GM18909 (cell line): ENCODE measurements around the gene SLC12A7.

Experiments
- ATAC-seq: cut with Tn5 transposase; IDR thresholded peaks from one replicate; pipeline ENCODE4 v1.9.1; 2021; ENCODE audit warnings: mild to moderate bottlenecking; ENCODE audit not compliant: unreplicated experiment, poor library complexity

The SLC12A7 gene

DNA sequence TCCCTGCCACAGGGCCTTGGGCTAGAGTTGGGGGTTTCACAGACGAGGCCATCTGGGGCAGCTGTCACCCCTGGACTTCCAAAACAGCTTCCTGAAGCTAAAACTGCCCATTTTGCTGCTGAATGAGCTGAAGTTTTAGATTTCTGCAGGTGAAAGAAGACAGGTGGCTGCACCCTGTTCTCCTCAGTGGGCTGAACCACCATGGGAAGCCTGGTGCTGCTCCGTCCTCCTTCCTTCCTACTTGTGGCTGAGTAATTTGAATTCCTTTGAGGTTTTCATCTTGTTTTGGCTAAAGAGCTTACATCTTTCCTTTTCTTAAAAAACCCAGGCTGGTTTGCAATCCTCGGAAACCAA lies 97.9 kb downstream of the SLC12A7 start:
- ATAC-seq = no peak

DNA sequence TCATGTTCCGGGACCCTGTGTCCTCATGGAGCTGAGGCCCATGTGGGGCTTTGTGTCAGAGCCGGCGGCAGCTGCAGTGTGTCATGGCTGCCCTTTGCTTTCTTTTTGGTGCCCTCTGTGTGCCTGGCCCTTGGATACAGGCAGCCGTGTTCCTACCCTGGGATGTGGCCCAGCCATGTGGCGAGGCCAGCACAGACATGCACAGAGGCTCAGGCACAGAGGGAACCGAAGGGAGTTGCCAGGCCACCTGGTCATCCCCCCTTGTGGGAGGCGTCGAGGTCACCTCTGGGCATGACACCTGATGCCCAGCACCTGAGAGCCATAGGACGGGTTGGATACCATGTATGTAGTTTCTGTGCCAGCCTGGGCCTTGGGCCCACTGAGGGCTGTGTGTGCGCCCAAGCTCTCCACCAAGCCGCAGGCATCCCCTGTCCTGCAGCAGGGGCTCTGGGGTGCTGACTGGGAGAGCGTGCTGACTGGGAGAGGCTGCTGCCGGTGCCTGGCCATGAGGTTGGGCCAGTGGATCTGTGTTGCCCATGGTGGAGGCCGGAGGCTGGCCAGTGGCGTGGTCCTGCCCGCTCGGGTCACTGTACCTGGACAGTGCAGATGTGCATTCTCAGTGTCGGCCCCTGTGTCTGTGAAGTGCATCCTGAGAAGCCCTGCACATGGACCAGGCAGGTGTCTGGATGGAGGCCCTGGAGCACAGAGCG lies 98.5 kb downstream of the SLC12A7 start:
- ATAC-seq = no peak

DNA sequence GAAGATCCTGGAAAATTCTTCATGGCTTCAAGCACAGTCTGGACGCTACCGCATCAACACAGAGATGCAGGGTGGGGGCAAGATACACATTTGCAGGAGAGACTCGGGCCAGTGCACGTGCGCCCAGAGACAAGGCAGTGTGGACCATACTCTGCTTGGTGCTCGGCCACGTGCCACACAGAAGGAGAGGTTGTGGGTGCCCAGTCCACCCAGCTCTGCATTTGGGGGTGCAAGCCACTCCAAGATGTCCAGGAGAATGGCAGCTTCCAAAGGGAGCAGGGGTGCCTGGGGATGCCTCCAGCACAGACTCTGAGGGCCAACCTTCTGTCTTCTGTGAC lies 99.0 kb downstream of the SLC12A7 start:
- ATAC-seq = no peak

DNA sequence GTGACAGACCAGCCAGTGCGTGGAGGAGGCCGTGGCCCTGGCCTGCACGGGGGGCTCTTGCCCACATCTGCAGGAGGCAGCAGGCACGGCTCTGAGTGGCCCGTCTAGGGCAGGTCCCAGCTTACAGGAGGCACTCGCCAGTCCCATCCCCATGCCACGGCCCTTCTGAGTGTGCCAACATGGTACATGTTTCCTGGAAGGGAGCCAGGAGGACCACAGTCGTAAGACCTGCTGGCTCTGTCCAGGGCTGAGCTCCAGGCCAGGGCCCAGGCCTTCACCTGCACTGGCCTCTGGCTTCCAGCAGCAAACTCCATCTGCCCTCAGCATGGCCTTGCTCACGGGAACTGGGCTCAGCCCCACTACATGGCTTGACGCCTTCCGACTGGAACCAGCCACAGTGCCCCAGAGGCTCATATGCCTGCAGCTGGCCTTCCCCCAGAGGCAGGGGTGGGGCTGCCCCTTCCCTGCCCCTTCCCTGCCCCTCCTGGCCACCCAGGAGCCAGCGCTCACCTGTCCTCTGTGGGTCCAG lies 99.5 kb downstream of the SLC12A7 start:
- no peak for ATAC-seq

DNA sequence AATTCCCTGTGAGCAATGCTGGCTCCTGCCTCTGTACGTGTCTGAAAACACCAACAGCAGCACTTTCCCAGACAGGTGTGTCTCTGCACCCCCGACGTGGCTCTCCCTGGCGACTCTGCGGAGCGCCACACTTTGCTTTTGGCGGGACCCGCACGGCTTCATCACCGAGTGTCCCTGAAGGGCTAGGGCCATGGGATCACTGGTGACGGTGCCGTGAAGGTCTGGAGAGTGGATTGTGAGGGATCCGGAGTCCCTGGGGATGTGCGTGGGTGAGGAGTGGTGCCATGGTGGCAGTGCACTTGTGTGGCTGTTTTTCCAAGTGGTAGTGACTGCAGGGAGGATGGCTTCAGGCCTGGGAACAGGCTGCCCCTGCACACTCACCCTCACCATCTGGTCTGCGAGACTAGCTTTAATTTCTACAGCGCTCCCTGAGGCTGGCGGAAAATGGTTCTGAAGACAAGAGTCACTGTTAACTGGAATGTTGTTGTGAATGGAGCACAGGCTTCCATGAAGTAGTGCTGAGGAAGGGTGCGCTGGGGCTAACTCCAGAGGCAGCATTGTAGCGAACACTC lies 100.0 kb downstream of the SLC12A7 start:
- ATAC-seq = no peak

DNA sequence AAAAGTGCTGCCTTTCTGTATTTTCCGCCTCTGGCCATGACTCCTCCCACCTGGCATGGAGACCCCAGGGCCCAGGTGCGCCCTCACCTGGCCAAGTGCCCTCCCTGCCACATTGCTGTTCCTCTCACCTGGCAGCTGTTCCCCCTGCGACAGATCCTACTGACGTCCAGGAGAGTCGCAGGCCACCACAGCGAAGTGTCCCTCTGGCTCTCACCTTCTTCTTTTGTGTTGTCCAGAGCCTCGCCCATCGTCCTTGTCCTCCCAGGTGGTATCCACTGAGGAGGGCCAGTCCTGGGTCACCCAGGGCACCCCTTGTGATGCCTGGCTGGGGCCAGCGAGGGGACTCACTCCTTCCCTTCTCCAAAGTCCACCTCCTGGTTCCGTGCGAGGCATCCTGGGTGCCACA lies 100.6 kb downstream of the SLC12A7 start:
- ATAC-seq = no peak

DNA sequence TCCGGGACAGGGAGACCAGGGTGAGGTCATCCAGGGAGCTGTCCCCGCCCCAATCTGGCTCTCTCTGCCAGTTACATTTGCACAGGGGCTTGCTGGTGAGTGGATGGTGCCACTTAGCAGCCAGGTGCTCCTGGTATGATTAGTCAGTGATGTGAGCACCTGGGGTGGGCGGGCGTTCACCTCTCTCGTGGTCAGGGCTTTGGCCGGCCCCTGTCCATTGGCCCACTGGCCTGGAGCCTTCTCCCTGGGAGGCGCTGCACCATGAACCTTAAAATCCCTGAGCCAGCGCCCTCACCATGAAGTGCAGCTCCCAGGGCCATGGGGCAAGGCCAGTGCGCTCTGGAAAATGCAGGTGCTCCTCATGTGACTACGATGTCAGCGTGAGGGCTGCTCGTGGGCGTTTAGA lies 101.2 kb downstream of the SLC12A7 start:
- no peak for ATAC-seq

DNA sequence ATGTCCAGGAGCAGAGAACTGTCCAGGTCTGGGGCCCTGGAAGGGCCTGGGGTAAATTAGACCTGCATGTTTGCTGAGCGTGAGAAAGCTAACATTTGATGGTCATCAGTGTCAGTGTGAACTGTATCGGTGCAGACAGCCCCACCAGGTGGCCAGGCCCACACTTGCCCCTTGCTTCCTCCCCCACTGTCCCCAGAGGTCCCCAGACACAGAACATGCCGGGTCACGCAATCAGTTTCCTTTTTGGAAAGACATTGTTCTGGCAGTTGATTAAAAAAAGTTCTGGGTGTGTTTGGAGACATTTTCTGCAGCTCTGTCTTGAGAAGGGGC lies 101.7 kb downstream of the SLC12A7 start:
- no peak for ATAC-seq

DNA sequence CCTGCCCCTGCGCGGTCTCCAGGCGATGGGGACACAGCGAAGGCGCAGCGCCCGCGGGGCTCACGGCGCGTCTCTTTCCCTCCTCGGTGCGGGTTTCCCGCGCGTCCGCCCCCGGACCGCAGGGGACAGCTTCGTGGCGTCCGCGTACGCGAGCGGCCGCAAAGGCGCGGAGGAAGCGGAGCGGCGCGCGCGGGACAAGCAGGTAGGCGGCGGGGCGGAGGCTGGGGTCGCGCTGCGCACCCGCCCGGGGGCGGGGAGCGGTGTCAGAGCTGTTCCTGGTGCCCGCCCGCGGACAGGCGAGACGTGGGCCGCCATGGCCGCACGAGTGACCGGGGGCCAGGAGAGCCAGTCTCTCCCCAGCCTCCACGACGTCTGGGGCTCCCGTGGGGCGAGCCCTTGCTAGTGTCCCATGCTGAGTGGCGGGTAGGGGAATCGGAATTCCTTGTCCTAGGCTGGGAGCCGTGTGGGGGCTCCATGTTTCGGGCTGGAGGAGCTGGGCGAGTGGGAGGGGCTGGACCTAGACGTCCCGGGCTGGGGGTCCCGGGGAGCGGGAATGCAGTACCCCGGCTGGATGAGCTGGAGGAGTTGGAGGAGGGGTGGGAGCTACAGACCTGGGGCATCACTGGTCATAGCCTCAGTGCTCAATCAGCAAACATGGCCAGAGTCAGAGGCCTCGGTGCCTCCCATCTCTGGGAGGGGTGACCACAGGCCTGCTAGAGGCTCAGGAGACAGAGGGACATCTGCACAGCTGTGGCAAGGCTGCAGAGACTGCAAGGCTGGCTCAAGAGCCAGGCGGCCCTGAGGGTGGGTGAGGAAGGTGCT lies 102.3 kb downstream of the SLC12A7 start:
- ATAC-seq = no peak

DNA sequence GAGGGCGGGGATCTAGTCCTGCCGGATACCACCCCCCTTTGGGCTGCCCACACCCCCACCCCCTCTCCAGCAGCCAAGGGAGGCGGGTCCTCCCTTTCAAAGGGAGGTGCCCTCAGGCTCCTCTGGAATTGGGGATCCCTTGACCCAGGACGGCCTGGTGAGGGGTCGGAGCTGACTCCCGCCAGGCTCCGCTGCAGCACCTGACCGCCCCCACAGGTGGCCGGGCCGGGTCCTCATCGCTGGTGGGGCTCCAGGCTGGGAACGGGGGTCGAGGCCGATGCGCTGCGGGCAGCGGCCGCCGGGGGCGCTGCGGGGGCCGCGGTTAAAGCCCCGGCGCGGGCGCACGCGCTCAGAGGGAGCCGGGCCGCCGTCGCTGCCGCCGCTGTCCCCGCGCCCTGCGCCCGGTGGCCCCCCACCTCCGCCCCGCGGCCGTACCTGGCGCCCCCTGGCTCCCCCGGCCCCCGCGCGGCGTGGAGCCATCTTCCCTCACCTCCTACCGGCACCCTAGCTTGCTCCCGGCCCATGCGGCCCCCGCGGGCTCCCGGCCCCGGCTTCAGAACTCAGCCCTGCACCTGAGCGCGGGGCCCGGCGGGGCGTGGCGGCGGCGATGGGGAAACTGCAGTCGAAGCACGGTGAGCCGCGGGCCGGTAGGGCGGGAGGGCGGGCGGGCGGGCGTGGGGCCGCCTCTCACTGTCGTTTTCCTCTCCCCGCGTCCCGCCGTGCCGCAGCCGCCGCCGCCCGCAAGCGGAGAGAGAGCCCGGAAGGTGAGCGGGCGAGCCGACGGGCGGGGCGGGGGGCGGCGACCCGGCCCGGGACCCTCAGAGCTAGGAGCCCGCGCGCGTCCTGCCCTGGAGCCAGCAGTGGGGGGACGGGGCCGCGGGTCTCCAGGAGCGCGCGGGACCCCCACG lies 103.2 kb downstream of the SLC12A7 start, which contains the start of gene NKD2:
TSS of gene NKD2 (plus strand) at position 352 of the 908 bp plus-strand sequence. CDS start at position 608, 256 bp downstream.
- ATAC-seq = no peak

DNA sequence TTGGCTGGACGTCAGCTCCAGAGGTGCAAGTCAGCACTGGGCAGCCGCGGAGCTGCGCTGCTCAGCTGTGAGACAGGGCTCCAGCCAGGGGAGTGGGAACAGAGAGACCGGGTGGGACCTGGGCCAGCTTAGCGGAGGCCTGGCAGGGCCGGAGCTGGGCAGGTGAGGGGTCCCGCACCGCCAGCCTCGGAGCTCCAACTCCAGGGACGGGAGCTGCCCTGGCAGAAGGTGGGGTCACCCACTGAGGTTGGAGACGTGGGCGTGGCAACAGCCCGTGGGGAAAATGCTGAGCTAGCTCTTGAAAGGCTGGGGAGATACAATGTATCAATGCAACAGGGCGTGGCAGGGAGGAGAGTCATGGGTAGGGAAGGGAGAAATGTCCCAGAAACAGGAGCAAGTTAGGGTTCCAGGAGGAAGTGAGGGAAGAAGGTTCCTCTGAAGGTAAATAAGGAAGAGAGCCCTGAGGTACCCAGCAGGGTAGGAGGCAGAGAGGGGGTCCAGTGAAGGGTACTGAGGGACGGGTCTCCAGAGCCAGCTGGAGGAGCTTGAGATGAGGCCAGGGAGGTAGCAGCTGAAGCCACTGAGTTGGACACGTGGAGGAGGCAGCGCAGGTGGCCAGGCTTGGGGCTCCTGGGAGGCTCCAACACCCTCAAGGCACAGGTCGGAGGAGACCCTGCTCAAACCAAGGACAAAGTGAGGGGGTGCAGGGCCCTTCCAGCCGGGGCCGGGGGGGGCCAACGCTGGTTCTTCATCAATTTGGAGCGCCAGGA lies 104.0 kb downstream of the SLC12A7 start:
- no peak for ATAC-seq

DNA sequence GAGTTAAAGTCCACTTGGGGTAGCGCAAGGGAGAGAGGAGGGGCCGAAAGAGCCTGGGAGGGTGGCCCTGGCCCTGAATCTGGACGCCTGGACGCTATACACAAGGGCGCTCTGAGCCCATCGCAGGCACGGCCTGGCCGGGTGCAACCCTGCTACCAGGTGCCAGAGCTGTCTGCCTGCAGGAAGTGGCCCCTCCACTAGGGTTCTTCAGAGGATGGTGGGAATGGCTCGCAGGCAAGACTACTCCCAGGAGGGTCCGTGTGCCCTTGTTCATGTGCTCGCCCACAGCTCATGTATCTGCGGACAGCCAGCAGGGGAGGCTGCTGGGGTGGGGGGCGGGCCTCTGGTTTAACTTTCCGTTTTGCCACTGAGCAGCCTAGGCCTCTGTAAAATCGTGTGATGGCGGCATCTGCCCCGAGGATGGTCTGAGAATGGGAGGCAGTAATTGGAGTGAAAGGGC lies 104.6 kb downstream of the SLC12A7 start:
- no peak for ATAC-seq

DNA sequence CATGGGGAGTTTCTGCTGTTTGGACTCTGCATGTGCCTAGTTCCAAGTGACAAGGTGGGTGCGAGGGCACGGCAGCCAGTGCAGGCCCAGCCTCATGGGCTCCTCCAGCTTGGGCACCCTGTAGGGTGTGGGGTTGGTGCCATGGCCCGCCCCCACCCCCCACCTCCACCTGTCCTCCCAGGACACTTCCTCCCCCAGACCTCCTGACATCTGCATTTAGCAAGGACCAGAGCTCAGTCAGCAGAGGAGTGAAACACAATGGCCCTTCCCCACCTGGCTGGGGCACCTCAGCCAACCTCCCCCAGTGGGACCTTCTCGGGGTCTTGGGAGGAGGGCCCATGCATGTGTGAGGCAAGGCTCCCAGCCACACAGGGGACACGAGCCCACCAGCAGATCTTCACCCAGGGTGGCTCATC lies 105.2 kb downstream of the SLC12A7 start:
- ATAC-seq = no peak

DNA sequence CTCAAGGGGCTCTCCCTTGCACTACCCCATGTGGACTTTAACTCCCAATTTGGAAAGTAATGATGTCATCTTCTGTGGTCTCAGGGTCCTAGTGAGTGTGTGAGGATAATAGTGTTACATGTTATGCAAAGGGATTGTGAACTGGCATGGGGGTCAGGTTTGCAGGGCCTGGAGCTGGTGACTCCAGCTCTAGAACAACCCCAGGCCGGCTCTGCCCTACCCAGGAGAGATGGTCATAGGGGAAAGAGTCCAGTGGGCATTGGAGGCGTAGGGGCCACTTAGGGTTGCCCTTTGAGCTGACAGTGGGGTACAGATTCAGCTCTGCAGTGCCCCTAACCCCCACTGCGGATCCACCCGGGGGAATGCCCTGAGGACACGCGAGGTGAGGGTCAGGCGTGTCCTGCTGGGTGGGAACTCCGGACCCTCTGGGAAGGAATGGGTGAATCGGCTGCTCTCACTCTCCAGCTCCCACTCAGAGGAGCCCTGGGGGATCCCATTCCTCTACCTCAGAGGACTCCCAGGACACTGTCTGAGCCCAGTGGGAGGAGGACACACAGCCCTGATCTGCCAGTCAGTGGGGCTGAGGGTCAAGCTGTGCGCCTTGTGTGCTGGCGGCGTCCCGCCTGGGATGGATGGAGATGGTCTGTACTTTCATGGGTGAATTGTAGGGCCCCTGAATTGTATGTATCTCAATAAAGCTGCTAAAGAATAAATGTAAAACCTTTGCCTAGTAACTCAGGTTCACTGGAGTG lies 105.8 kb downstream of the SLC12A7 start:
- no peak for ATAC-seq

DNA sequence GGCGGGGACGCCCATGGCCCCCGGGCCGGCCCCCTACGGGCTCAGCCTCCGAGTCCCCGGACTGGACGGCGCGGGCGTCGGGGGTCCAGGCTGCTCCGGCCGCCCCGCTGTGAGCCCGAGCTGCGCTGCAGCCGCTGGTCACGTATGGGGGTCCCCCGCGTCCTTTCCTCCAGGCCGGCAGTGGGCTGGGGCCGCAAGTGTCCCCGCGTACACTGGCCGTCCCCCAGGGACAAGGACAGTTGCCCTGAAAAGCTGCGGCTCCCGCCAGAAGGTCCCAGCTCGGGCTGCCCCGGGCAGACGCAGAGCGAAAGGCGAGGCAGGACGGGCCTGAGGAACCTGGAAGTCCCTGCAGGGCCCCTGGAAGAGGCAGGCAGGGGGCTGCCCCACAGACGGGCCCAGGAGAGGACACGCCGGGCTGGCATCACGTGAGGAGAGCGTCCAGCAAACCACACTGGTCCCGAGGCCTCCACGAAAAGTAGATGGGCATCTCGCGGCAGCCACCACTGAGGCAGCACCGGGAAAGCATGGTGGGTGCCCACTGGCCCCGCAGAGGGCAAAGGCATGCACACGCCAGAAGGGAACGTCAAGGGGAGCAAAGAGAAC lies 106.5 kb downstream of the SLC12A7 start:
- no peak for ATAC-seq

DNA sequence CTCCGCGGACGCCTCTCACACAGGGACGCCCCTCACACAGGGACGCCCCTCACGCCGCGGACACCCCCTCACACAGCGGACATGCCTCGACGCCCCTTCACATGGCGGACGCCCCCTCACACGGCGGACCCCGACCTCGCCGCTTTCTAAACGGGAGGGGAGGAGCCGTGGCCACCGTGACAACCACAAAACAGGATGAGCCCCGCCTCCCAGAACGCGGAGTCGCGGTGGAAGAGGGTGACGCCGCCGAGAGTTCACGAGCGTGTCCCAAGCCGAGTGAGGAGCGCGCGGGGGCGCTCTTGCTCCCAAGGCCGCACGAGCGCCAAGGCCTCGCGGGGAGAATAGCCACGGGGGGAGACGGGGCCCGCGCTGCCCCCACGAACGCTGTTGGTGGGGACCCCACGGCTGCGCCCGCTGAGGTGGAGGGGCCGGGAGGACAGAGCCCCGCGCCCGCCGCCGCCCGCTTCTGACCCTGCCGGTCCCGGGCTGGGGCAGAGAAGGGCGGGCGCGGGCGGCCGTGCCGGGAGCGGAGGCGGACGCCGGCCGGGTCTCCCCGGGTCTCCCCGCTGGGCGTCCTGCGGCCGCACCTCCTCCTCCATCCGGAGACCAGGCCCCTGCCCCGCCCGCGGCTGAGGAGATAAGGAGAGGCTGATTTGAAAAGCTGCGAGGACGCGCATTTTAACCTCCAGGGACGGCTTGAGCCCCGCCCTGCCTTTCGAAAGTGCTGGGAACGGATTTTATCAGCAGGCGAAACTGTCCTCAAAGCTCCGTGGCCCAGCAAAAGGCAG lies 107.2 kb downstream of the SLC12A7 start:
- ATAC-seq = no peak

DNA sequence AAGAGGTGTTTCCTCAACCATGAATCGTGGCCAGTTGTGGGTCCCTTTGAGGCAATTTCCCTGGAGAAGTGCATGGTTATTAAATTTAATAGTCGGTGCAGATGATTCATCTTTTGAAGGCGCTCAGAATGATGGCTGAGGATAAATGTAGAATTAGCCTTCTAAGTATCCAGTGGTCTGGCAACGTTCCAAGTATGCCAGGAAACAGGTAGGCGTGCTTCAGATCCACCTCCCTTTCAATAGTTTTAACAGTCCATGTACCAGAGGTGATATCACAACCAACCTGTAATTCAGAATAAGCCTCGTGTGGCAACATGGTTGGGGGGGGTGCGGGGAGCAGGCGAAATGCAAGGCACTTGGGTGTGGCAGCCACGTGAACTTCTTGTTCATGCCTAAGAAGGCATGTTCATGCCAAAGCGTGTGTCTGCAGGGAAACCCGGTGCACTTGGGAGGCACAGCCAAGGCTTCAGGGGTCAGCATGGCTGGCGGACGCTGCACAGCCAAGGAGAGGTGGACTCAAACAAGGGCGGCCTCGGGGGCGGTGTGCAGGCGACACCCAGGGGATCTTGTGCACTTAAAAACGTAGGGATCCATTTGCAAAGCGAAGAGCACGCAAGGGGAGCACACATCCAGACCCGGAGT lies 108.4 kb downstream of the SLC12A7 start:
- ATAC-seq = no peak
